NOMO-1 treated with DMSO at 0.1 percent for 48 hours (cell line): Measurements from ENCODE around the gene LAMA2.

Experiments used
- DNase-seq: peaks from one replicate; lab custom pipeline; 2025; ENCODE audit not compliant: unreplicated experiment; lab: John Stamatoyannopoulos, UW

LAMA2 gene

DNA sequence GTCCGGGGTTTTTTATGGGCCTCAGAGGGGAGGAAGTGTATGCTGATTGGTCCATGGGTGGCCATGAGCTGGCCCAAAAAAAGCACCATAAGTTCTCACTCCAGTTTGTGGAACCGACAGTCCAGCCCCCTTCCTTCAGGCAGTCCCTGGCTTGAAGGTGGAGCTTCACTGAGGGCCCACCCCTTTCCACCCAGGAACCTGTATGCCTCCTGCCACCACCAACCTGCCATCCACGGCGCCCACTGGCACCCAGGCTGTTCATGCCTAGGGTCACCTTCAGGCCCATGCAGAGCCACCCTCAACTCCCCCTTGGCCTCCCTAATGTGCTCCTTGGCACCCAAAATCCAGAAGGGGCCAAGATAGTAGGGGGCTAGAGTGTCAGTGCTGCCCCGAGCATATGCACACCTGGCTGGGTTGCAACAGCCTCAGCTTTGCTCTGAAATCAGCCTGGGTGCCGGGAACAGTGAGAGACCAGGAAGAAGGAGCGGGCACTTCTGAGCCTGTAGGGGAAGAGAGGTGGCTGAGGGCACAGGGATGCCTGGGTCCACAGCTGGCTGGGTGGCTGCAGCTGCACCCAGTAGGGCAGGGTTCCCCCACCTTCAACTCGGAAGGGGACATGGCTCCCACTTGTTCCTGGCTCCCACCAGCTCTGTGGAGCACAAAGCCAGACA is 534.6 kb downstream of the LAMA2 start:
- DNase-seq, result no peak

DNA sequence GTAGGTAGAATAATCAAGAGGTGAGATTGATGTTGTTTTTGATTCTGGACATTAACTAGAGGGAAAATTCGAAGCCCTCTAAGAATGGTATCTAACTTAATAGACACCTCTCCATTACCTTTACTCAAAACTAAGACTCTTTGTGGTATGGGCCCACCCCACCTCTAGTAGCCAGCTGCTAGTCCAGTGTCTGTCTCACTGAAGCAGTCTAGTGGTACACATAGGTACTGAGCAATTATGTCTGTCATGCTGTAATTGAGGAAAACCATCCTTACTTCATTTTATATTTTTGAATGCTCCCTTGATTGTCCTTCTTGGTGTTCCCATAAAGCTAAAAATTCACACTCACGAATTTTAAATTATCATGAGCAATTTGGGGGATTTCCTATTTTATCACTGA is 536.4 kb downstream of the LAMA2 start:
- no peak for DNase-seq

DNA sequence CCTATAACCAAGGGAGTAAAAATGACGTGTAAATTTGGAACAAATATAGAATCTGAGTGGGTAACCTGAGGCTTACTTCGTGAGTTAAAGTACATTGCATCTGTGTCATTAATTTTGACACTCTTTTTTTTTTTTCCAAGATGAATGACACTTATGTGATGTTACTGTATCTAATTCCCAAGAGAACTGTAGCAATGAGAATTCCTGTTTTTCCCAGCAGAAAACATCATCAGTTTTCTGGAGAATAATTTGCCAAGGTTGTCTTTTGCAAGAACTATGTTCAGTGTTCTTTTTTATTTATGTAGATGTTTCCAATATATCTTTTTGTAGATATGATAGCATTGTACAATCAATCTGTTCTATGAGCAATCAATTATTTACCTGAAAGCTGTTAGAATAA is 543.4 kb downstream of the LAMA2 start:
- no peak for DNase-seq

DNA sequence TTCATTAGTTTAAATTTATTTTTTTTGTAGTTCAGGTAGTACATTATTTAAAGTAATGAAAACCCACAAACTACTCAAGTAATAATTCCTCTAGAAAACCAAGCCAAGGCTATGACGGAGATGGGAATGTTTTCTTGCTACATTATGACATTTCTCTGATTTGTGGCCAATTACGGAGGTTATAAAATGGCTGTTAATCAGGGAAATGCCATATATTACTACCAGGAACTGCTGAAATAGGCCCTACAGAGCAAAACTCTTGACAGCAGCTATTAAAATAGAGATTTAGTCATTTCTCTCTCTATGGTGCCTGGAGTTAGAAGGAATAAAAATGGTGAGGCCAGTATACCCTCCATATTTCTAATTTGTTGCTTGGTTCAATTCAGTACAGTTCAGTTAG is 547.0 kb downstream of the LAMA2 start:
- no peak for DNase-seq

DNA sequence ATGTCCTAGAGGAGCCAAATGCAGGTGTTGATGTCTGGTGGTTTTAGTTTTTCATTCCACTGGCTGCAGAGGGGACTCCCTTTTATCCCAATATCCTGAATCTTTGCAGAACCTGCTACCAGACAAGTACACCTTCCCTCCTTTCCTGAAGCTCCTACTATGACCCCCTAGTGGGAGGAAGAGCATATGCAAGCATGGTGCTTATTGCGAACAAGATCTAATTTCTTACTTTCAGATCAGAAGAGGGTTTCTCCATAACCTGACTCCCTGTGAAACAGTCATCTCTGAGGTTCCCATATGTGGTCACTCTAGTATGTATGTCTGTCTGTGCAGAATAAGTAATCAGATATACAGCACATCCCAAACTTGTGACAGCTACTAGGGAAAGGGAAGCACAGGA is 549.8 kb downstream of the LAMA2 start:
- no peak for DNase-seq

DNA sequence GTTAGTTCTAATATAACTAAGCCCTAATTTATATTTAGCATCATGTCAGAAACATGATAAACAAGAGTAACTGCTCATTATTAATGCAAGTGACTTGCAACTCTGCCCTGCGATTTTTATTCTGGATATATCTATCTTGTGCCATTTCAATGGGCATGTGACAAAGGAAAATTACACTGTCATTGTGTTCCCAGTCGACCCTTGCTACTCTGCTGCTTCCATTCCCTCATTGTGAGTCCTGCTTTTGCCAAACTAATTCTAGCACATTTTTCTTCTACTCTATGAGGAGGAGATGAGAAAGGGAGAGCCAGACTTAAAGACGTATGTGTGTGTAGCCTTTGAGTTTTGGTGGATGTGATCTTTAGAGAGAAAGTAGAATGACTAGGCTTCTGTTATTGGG is 551.2 kb downstream of the LAMA2 start:
- no peak for DNase-seq

DNA sequence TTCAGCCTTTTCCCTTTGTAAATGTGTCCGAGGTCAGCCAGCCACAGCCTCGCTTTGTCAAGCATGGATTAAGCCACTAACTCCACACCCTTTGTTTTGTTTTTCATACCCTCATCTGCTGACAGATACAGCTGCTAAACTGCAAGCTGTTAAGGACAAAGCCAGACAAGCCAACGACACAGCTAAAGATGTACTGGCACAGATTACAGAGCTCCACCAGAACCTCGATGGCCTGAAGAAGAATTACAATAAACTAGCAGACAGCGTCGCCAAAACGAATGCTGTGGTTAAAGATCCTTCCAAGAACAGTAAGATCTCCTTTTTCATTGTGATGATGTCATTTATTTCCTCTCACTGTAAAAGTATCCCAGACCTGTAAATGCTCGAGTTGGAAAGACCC is 557.8 kb downstream of the LAMA2 start:
- DNase-seq, result no peak

DNA sequence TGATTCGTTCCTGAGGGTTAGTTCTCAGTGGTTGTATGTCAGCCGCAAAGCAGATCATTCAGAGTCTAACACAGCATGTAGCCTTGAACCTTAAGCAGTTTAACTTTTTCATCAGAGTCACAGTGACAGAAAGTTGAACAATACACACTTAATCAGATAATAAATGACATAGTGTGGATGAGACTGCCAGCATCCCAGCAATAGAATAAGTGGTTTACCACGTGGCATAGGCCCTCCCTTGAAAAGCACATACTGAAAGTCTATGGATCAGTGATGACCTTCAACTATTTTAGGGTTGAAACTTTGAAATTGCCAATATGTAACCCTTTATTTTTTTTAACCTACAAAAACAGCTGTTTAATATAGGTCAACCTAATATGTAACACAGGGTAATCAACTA is 561.7 kb downstream of the LAMA2 start:
- DNase-seq, result no peak

DNA sequence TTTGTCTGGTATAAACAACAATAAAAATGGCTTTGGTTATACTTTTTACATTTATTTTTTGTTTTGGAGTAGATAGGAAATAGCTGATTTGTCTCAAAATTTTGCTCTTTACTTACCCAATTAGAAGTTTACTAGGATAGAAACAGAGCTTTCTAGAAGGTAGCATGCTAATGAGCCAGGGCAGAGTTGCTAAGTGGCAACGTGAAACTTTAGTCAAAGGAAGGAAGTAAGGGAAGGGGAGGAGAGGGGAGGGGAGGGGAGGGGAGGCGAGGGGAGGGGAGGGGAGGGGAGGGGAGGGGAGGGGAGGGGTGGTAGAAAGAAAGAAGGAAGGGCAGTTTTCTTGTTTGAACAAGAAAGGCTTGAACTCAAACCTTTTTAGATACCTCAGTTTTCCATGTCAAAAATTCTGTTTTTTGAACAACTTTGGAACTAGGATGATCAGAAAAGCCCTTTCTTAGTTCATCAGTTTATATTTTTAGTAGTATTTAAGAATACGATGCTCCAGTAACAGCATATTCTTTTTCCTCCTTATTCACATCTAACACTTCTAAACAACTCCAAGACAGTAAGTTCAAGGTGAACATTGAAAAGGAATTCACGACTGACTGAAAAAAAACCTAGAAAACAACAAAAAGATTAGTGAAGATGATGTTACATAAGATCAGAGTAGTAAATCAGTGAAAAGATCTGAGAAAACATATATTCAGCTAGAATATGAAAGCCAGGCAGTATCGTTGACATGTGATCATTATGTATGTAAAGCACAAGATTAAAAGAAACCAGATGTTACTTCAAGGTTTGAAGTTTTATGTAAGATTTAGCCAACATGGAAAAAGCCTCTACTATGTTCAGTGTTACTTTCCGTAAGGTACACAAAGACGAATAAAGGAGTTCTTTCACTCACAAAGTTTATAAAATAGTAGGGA is 563.6 kb downstream of the LAMA2 start:
- DNase-seq, result peak; percentile 23

DNA sequence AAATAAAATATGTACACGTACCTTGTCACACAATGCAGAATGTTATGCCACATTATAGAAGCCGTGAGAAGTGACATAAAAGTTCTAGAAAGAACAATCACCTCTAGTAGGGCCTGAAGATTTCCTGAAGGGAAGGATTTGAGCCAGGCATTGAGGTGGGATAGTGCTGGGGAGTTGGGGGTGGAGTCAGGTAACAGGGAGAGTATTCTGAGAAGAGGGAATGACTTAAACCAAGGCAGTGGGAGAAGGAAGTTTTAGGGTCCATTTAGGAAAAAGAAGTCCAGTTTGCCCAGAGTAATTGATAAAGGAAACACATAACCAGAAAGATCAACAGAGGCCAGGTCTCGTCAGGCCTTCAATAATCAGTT is 564.2 kb downstream of the LAMA2 start:
- no peak for DNase-seq

DNA sequence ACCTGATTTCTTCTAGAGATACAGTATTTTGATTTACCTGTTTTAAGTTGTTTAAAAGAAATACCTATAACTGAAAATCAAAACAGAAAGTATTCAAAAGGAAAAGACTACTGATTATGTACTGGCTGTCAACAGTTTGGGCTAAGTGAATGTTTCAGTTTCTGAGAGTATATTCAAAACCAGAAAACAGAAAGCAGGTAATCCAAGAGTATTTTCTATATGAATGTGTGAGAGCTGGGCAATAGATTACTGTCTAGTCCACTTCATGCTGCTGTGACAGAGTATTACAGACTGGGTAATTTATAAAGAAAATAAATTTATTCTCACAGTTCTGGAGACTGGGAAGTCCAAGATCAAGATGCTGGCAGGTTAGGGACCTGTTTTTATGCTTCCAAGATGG is 566.0 kb downstream of the LAMA2 start:
- no peak for DNase-seq

DNA sequence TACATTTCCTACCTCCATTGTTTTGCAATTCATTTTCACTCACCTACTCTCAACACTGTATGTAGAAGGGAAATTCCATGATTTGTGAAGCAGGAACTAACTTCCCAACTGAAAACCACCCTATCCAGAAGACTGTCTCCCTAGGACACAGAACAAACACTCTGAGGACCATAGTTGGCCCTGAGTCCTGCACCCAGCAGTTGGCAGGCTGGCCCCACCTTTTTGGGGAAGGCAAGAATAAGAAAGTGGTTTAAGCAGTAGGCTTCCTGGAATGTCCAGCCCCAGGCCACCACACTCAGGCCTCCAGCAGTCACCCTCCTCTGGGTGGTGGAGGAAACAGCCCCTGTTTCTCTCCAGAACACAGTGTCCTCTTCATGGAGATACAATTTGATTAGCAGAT is 568.2 kb downstream of the LAMA2 start:
- DNase-seq, result no peak

DNA sequence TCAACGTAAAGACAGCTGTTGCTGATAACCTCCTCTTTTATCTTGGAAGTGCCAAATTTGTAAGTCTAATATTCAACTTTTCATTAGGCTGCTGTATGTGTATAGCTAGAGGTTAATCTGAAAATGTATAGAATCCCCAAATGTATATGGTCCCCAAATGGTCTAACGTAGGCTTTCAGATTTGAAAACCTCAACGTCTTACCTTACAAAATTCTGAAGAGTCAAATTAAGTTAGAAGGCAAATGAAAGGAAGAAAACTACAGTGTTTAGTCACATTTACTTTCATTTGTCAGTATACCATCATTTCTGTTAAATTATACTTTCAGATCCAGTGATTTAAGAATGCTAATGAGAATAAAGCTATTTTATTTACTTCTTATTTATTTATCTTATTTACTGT is 570.1 kb downstream of the LAMA2 start:
- no peak for DNase-seq

DNA sequence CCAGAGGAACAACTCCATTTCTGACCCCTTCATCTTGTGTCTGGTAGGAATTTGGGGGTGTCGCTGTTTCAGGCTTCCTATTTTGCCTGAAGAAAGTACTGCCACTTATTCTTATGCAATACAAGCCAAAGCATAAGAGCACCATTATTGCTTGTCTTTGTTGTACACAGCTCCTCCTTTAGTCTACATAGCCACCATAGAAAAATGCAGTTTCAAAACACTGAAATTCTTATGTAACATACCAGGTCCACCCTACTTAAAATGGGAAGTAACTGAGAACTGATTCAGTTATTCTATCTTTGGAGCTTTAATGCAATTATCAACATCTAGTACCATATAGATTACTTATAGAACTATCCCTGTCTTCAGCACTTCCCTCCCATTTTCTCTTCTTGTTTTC is 571.5 kb downstream of the LAMA2 start:
- DNase-seq, result peak; percentile 86

DNA sequence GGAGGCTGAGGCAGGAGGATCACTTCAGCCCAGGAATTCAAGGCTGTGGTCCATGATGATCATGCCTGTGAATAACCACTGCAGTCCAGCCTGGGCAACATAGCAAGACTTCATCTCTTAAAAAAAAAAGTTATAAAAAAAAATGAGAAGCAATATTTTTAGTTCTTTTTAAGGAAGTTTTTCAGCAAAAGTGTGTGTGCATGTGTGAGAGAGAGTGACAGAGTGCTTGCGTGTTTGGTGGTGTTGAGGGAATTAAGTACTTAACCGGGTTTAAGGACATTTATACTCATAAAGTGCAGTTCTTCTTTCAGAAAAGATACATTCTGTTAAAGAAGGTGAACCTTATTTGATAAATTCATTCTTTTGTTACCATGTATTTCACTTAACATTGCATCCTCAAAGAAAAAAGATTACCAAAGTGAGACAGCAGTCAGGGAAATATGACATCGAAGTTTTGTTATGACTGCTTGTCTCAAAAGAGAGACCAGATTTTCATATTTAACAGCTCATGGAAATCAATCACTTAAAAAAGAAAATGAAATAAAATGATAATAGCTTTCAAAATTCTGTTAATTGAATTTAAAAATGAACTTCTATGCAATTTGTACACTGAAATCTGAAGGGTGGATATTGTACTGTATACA is 572.3 kb downstream of the LAMA2 start:
- DNase-seq, result peak; percentile 29

DNA sequence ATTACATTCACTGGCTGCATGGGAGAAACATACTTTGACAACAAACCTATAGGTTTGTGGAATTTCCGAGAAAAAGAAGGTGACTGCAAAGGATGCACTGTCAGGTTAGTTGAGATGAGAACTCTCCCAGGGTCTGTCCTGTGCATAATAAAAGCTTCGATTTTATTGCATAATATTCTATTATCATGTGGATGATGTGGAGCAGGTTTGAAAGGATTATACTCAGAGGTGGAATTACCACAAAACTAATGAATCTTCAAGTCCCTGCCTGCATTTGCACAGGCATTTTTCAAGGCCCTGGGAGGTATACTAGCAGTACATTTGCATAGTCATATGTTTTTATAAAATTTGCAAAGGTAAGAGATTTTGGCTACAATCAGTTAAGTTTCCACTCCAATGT is 577.3 kb downstream of the LAMA2 start:
- no peak for DNase-seq

DNA sequence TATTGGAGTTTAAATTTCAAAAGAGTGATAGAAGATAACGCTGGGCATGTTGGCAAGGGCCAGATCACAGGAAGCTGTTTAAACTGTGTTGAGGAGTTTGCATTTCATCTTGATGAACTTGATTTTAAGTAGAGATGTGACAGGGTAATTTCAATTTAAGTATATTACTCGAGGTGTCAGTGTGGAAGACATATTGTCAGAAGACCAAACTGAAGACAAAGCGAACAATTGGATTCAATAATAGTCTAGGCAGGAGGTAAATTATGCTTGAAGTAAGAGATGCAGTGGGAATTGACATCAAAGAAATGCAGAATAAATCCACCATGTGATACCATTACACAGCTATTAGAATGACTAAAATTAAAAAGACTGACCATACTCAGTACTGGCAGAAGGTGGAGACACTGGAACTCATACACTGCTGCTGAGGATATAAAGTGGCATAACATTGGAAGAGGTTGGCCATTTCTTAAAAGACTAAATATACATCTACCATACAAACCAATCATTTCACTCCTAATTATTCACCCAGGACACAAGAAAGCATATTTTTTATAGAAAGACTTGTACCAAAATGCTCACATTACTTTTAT is 586.2 kb downstream of the LAMA2 start:
- DNase-seq, result no peak

DNA sequence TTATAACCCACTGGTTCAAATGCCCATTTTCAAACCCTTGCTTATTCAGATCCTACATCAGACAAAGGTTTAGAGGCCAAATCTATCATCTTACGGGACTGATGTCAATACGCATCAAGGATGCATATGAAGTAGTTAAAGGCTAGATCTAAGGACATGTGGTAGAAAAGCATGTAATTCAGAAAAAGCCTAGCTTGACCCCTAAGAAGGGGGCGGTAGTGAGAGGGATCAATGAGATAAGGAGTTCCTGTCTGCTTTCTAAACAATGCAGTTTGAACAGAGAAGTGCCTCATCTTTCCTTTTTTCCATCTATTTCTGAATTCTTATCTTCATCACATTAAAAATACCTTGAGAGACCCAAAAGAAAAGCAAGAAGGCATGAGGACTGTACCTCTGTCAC is 589.3 kb downstream of the LAMA2 start:
- no peak for DNase-seq

DNA sequence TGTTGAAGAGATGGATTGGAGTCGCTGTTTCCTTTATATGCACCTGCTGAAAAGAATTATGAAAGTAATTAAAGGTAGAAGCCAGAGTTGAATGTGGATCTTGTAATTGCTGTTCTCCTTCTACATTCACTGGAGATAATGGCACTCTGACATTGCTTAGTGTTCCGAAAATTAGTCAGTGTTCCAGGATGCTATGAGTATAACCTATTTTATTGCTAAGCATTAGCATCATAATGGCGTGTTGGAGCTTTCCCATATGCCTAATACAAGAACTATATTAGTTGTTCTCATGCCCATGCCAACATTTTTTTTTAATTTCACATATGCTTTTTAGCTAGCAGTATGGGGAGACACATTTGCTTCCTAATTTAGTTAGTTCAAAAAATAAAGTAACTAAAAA is 590.6 kb downstream of the LAMA2 start:
- DNase-seq, result no peak

DNA sequence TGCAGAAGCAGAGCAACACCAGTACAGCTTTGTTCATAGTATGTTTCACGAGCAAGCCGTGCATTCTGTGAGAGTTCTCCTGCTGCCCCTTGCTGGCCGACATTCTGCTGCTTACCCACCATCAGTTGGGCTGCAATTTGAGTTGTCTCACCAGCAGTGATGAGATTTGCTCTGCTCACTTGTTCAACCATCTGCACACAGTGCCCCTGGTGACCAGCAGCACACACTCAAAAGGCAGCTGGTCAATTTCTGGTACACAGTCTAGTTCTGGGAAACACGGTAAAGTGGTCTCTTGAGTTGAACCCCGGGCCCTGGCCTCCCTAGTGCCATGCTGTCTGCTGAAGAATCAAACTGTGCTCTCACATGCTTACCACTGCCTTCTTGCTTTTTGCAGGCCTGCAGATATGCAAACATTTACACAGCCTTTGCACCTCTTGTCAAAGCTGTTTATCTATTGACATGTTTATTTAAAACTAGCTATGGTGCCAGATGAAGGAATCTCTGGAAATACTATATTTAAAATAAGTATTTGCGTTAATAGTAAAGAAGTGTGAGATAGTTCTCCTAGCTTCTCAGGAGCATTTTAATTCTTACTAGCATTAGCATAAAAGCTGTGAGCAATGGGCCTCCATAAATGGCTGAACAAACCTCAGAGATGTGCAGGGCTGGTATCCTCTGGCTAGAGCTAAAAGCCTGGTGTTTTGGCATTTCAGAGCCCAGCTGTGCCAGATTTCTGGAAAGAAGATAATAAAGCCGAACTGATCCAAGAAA is 592.7 kb downstream of the LAMA2 start:
- DNase-seq, result no peak

DNA sequence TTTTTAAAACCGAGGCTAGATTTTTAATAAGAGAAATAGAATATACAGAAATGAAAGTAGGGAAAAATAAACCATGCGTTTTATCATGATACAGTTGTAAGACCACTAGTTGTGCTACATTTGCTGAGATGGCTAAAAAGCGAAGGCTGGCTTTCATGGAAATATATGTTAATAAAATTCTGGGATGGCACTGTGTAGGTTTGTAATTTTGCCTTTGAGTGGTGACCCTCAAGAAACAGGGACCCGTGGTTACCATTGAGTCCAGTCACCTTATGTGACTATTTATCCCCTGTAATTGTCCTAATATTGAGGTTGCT is 593.3 kb downstream of the LAMA2 start:
- DNase-seq, result no peak
